ENCODE measurements around the gene TMEM94.
"Not testable (repeated sequence)": the region's sequence is repeated elsewhere in the genome, so short reads cannot be mapped to it uniquely, and the experiment has no call there.

Gene TMEM94

GRCh38 chr17:75476271-75476671 is 19.8 kb downstream of the TMEM94 start:
- in situ Hi-C loops (cut with MboI; ENCODE audit: low sequenced_read_pairs): no loop called here

DNA sequence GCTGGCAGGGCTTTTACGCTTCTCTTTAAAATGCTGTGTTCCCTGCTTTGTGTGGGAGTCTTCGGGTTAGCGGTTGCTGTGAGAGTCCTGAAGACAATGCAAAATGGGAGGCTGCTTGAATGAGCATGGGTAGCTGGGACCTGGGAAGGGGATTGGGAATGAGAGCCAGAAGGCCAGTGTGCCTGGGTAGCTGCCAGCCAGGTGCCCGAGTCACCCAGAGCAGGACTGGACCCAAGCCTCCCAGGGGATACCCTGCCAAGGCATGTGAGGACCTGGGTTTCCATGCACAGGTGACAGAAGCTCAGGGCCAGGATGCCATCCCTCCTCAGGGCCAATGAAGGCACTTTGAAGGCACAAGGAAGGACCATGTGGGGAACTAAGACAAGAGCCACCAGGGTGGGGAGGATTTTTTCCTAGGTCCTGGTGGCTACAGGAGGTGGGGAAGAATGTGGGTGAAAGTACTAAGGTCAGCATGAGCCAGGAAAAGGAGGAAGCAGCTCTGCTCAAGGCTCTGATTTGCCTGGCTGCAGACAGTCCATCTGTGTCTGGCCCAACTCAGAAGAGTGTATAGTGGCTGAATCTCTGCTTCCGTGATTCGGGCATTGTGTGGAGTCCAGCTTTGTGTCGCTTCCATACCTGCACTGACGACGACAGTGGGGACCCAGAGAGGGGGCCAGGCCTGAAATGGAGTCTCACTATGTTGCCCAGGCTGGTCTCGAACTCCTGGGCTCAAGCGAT is 20.5 kb downstream of the TMEM94 start:
- in situ Hi-C loops (cut with MboI; ENCODE audit: low sequenced_read_pairs): no loop called here

GRCh38 chr17:75477490-75477862 is 21.0 kb downstream of the TMEM94 start:
- in situ Hi-C loops (cut with MboI; ENCODE audit: low sequenced_read_pairs): not testable (repeated sequence)

DNA sequence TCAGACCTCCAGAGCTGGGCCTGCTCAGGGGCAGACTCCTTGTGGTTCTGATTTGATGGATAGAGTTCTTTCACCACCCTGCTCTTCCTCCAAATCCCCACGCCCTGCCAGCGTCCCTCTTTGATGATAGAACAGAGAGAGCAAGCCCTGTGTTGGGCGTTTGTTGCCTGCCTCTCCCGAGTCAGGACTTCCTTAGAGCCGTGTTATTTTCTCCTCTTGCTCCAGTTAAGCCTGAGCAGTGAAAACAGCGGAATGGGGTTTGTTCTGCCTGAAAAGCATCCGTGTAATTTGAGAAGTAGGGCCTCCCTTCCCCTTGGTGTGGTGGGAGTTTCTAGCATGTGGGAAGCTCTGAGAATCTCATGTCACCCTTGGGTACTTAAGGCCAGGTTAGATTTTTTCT is 22.1 kb downstream of the TMEM94 start:
- in situ Hi-C loops (cut with MboI; ENCODE audit: low sequenced_read_pairs): no loop called here

GRCh38 chr17:75480281-75480680 is 23.8 kb downstream of the TMEM94 start:
- in situ Hi-C loops (cut with MboI; ENCODE audit: low sequenced_read_pairs): no loop called here

DNA sequence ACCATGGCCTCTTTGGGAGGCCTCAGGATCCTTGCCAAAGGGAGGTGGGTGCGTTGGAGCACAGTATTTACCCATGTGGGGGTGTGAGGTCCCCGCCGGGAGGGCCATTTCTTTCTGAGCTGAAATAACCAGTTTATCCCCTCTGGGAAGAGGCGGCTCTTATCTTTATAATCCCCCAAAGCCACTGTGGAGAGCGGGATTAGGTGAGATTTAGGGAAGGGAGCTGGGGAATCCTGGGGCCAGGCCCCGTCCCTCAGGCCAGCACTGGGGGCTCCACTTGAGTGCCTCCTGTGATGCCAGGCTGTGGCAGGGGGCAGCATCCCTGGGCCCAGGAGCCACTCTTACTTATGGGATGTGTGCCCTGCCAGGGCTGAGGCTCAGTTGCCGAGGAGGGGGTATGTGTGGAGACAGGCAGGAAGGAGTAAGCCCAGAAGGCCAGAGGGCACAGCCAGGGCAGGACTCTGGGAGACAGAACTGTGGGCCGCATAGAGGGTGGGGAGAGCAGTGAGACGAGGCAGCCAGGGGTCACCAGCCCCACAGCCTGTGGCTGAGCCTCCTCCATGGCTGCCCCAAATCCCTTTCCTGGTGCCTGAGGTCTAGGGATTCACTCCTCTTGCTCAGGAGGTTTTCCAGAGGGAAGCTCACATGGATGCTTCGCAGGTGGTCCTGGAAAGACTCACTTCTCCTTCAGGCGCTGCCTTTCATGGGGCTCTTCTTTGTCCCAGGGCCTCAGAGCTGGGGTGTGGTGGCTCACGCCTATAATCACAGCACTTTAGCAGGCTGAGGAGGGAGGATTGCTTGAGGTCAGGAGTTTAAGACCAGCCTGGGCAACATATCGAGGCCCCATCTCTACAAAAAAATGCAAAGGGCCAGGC is 25.0 kb downstream of the TMEM94 start:
- in situ Hi-C loops (cut with MboI; ENCODE audit: low sequenced_read_pairs): no loop called here

- in situ Hi-C loops (cut with MboI; ENCODE audit: low sequenced_read_pairs): no loop called here
Observed at GRCh38 chr17:75482098-75482942, 25.9 kb downstream of the TMEM94 start.

DNA sequence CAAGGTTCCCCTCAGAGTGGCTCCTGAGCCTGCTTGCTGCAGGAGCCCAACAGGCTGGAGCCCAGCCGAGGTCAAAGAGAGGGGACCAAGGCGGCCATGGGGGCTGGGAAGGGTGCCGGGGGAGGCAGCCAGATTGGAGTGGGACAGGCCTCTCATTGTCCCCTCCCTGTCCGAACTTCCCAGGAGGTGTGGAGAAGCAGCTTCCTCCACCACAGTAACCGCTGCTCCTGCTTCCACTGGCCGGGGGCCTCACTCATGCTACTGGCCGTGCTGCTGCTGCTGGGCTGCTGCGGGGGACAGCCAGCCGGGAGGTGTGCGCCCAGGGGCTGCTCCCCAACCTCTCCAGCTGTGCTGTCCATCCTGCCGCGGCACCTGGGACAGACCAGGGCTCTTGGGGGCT is 29.3 kb downstream of the TMEM94 start:
- in situ Hi-C loops (cut with MboI; ENCODE audit: low sequenced_read_pairs): no loop called here

DNA sequence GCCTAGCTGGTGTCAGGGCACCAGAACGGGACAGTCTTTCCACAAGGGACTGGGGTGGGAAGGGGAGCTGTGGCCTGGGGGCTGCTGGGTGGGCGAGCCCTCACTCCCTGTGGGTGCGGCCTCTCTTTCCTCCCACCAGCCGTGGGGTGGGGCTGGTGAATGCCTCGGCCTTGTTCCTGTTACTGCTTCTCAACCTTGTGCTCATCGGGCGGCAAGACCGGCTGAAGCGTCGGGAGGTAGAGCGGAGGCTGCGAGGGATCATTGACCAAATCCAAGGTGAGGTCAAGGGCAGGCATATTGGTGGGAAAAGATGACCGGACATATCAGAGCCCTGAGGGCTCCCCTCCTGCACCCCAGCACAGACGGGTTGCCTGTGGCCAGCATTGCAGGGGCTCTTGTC is 29.7 kb downstream of the TMEM94 start:
- in situ Hi-C loops (cut with MboI; ENCODE audit: low sequenced_read_pairs): no loop called here

DNA sequence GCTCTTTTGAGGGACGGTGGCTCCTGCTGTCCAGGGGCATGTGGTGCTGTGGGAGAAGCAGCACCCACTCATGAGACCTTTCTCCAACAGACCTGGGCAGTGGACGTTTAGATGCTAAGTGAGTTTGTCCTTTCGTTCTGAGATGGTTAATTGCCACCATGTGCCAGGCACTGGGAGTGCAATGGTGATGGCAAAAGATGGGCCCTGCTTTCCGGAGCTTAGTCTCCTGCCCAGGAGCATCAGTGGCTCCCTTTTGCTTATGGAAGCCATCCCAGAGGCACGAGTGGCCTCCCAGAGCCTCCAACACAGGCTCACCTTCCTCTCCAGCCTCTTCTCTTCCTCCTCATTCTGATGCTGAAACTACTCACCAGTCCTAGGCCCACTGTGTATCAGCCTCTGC is 30.5 kb downstream of the TMEM94 start:
- in situ Hi-C loops (cut with MboI; ENCODE audit: low sequenced_read_pairs): no loop called here

DNA sequence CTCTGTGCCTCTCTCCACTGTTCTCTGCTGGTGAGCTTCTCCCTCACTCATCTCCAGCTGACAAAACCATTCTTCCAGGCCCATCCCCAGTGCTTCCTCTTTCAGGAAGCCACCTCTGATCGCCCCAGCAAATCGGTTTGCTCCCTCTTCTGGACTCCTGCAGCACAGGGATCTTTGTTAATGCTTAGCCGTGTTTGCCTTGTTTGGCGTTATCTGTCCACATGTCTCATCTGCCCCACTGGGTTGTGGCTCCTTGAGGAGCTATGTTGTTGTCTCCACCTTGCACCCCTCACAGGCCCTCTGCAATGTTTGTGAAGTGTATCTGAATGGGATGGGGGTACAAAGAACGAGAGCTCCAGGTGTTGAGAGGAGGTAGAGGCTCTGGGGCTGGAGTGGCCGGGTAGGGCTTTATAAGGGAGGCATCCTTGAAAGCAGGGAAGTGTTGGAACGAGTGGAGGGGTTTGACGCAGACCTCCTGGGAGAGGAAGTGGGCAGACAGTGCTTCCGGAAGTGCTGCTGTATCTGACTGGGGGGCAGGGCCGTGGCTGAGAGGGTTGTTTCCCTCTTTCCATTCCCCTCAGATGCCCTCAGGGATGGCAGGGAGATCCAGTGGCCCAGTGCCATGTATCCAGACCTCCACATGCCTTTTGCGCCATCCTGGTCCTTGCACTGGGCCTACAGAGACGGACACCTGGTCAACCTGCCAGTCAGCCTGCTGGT is 31.1 kb downstream of the TMEM94 start:
- in situ Hi-C loops (cut with MboI; ENCODE audit: low sequenced_read_pairs): no loop called here

- in situ Hi-C loops (cut with MboI; ENCODE audit: low sequenced_read_pairs): no loop called here
Observed at GRCh38 chr17:75488693-75489510, 32.5 kb downstream of the TMEM94 start.

GRCh38 chr17:75489511-75489955 is 33.1 kb downstream of the TMEM94 start:
- in situ Hi-C loops (cut with MboI; ENCODE audit: low sequenced_read_pairs): no loop called here

DNA sequence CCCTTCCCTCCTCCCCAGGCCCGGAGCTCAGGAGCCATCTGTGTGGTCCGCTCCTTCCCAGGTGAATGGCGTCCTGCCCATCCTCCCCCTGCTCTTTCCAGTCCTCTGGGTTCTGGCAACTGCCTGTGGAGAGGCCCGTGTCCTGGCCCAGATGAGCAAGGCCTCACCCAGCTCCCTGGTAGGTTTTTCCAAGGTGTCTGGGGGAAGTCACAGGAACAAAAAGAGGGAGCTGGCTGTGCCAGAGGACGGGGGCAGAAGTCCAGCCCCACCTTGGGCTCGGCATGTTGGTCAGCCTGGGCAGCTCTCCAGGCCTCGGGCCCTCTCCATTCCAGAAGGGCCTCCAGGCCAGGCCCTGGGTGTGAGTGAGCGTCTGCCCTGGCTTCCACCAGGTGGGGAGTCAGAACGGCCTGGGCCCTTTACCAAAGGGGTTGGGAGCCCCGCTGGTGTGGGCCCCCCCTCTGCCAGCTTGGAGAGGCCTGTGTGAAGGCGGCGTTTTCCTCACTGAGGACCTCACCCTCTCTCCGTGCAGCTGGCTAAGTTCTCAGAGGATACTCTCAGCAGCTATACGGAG is 33.8 kb downstream of the TMEM94 start:
- in situ Hi-C loops (cut with MboI; ENCODE audit: low sequenced_read_pairs): no loop called here

DNA sequence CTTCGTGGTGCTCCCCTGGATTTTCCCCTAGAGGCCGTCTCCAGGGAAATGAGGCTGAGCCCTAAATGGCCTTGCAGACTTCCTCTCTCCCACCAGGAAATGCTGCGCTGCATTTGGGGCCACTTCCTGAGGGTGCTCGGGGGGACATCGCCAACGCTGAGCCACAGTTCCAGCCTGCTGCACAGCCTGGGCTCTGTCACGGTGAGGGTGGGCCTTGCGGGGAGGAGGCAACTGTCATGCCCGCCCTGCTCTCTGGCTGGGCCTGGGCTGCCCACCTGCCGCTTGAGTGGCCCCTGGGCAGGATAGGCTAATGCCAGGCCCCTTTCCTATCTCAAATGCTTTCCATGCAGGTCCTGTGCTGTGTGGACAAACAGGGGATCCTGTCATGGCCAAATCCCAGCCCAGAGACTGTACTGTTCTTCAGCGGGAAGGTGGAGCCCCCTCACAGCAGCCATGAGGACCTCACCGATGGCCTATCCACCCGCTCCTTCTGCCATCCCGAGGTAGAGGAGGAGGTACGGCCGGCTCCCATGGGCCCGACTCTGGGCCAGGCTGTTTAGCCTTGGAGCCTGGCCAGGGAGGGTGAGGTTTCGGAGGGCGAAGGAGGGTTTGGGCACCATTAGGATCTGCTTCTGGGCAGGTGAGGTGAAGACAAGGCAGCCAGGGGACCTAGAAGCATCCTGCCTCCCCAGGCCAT is 34.7 kb downstream of the TMEM94 start:
- in situ Hi-C loops (cut with MboI; ENCODE audit: low sequenced_read_pairs): no loop called here

GRCh38 chr17:75491680-75492079 is 35.2 kb downstream of the TMEM94 start:
- in situ Hi-C loops (cut with MboI; ENCODE audit: low sequenced_read_pairs): no loop called here

DNA sequence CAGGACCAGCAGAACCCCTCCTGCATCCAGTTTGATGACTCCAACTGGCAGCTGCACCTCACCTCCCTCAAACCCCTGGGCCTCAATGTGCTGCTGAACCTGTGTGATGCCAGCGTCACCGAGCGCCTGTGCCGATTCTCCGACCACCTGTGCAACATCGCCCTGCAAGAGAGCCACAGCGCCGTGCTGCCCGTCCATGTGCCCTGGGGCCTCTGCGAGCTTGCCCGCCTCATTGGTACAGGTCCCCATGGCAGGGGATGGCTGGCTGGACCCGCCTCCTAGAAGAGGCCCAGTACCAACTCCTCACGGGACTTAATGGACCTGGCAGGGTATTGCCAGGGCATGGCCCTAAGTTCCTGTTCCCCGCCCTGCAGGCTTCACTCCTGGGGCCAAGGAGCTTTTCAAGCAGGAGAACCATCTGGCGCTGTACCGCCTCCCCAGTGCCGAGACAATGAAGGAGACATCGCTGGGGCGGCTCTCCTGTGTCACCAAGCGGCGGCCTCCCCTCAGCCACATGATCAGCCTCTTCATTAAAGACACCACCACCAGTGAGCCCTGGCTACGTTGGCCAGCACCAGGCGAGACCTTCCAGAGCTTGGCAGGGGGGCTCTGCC is 36.2 kb downstream of the TMEM94 start:
- in situ Hi-C loops (cut with MboI; ENCODE audit: low sequenced_read_pairs): no loop called here

DNA sequence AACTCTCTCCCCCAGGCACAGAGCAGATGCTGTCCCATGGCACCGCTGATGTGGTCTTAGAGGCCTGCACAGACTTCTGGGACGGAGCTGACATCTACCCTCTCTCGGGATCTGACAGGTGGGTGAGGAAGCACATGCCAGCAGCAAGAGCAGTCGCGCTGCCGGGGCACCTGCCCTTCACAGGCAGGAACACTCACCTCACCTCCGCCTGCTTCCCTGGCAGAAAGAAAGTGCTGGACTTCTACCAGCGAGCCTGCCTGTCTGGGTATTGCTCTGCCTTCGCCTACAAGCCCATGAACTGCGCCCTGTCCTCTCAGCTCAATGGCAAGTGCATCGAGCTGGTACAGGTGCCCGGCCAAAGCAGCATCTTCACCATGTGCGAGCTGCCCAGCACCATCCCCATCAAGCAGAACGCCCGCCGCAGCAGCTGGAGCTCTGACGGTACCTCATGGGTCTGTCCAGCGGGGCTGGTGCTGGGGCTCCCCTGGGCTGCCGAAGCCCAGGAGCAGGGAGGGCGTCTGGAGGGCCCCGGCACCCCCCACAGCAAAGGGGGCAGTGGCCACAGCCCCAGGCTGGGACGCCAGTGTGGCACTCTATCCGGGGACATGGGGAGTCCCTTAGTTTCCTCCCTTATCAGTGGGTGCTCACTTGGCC is 37.2 kb downstream of the TMEM94 start:
- in situ Hi-C loops (cut with MboI; ENCODE audit: low sequenced_read_pairs): no loop called here
